GM15510 (cell line): Measurements from ENCODE around the gene BICC1.

ENCODE experiments used
- POLR2A ChIP-seq: IDR thresholded peaks from 3 replicates; pipeline ENCODE4 v1.6.1; 2011; ENCODE audit warnings: borderline replicate concordance; ENCODE audit not compliant: insufficient read length; ENCODE audit errors: extremely low read depth

The BICC1 gene

DNA sequence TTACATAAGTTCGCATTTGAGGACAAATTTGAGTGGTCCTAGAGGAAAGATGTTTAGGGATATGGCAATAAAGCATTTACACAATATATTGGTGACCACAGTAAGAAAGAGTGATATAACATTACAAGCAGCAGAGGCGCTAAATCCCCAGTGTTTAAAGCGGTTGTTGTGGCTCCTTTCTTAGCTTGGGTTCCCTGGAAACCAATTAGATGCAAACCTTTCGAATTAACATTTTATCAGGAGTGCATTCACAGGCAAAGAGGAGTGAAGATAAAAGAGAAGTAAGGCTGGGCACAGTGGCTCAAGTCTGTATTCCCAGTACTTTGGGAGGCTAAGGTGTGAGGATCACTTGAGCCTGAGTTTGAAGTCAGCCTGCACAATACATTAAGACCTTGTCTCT is 331.1 kb downstream of the BICC1 start:
- TF ChIP-seq POLR2A, result no peak

DNA sequence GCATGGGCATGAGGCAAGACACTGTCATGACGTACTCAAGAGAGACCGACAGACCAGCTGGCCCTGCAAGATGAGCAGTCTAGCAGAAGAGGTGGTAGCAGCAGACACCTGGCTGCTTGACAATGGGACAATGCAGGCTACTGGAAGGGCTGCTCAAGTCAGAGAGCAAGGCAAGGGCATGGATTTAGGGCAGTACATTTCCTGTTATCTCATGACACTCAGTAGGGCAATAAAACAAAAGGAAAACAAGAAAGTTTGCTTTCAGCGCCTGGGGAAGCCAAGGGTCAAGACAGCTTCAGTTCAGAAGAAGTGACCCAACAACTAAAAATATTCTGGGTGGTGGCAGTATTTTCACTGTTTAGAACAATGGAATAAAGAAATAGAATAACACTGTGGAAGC is 332.0 kb downstream of the BICC1 start:
- no peak for TF ChIP-seq POLR2A

DNA sequence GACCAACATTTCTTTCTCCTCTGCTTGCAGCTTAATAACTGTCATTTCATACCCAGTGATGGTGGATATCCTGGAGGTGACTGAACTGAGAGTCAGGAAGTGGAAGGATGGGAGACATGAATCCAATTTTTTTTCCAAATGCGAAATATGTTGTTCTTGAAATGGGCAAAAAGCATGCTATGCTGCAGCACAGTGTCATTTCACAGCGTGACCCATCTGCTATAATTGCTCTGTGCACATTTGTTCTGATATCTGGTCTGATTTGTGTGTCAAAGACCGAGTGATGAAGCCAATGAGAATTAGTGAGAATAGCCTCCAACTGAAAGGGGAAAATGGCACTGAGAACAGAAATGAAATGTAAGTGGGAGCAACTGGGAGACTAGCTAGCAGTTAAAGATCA is 334.2 kb downstream of the BICC1 start:
- no peak for TF ChIP-seq POLR2A

DNA sequence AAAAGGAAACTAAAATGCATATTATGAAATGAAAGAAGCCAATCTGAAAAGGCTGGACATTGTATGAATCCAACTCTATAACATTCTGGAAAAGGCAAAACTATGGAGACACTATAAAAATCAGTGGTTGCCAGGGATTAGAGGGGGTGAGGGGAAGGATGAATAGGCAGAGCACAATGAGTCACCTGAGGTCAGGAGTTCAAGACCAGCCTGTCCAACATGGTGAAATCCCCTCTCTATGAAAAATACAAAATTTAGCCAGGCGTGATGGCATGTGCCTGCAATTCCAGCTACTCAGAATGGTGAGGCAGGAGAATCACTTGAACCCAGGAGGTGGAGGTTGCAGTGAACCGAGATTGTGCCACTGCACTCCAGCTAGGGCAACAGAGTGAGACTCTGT is 338.9 kb downstream of the BICC1 start:
- TF ChIP-seq POLR2A, result no peak

DNA sequence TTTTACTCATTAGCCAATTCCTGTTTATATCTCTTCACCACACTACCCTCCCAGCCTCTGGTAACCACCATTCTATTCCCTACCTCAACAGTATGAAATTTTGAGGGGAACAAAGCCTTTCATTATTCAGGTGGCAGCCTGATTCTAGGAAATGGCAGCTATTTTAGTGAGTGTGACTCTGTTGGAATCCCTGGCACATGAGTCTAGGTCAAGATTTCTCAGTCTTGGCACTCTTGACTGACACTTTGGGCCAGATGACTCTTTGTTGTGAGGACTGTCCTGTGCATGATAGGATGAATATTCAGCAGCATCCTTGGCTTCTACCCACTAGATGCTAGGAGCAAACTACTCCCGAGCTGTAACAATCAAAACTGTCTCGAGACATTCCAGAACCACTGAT is 341.0 kb downstream of the BICC1 start:
- no peak for TF ChIP-seq POLR2A

DNA sequence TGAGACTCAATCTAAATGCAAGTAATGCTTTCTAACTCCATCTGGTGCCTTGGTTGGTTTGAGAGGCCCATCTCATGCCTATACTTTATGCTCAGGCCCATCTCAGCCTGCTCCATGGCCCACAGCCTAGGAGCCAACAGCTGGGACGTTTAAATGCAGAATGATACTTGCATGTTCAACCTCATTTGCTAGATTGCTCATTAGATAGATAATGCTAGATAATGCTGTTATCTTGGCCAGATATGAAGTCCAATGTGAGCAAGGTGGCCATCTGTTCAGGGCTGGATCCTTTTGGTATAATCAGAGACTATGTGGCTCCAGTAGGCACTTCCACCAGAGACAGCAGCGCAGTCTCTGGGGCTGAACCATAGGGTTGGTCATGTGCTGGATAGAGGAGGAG is 342.1 kb downstream of the BICC1 start:
- no peak for TF ChIP-seq POLR2A

DNA sequence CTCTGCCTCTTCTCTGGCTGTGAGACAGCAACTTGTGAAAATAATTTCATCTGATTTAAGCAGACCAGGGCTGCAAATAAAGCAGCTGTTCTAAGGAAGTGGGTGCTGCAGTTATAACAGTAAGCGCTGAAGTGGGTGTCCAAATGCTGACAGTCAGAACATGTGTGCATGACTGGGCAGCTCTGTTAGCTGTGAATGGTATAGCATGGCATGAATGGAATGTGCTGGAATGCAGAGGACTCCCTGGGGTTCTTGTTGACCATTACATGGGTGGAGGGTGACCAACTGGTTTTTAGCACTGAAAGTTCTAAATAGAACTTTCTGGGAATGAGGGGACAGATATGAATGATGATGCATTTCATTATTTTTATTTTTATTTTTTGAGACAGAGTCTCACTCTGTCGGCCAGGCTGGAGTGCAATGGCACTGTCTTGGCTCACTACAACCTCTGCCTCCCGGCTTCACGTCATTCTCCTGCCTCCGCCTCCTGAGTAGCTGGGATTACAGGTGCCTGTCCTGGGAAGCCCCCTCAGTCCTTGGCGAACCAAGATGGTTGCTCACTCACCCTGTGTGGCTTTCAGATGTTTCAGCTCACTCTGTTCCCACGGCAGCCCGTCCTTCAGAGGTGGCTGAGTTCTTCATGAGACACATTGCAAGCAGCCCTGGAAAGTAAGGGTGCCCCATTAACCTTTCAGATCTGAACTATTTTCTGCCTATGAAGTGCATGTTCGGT is 344.0 kb downstream of the BICC1 start:
- TF ChIP-seq POLR2A, result no peak

DNA sequence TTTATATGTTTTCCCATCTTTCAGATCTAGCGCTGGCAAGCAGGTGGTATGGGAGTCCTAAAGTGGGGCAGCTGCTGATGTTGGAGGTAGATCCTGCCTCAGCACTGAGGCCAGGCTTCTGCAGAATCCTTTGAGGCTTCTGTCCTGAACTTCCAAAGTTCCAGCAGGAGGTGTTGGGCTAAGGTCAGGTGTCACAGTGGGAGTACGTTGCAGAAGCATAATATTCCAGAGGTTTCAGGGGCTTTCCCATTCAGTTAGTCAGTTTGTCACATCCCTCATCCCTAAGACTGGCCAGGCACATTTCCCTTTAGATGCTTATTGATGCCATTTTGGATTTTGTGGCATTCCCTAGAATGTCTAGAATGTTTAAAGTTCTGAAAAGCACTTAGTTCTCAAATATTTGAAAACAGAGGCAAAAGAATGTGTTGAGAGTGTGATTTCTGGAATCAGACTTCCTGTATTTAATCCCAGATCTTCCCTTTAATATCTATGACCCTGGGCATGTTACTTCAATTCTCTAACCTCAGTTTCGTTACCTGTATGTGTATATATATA is 344.7 kb downstream of the BICC1 start:
- TF ChIP-seq POLR2A, result no peak

DNA sequence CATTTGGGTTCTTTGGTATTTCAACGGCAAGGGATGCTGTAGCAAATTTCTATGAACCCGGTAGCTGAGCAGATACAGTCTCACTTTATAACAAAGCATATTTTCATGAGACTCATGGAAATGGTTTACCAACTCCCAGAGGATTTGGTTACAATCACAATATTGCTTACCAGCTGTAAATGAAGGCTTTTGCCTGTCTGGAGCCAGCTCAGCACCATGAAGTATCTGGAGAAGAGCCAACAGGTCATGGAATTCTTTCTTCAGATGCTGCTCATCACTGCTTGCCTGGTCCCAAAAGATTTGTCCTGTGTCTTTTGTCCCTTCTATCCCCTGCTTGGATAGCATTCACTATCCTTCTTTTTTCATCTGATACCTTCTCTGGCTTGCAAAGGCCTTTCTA is 346.9 kb downstream of the BICC1 start:
- TF ChIP-seq POLR2A, result no peak

DNA sequence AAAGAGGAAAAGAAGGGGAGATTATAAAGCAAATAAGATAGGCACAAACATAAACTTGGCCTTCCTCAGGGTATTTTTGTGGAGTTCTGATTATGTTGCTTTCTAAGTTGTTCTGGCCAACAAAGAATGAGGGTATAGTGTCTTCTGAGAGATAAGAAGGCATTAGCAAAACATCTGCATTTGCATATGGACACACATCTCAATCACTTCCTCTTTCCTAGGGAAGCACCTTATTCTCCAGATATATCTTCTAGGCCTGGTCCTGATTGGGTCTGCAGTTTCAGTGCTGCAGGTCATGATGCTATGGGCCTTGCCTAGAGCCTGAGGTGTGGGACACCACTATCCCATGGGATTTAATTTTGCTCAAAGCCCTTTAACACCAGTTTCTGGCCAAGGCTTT is 355.0 kb downstream of the BICC1 start:
- TF ChIP-seq POLR2A, result no peak

DNA sequence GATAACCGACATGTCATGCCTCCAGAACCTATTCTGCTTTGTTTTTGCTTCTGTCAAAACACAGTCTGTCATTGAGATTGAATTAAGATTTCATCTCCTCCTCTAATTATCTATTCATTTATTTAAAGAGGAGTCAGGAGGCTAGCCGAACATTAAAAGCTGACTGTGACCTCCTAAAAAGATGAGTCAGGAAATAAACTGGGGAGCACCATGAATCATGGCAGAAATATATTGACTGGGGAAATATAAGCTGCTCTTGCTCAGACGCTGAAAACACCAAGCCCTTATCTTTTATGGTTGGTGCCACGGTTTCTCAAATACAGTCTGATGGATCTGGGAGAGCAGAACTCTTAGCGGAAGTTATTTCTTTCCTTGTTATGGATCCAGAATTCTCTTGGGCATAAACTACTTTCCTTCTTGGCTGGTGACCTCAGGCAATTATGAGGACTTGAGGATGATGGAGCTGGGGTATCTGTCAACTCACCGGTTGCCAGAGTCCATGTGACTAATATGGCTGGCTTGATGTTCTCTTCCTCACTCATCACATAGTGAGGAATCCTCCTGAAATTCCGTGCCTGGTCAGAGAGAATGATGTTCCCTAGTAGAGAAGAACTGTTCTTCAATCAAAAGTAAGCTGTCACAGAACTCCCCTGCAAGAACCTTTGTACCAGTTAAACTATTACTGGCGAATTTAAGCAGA is 356.2 kb downstream of the BICC1 start:
- TF ChIP-seq POLR2A, result no peak

DNA sequence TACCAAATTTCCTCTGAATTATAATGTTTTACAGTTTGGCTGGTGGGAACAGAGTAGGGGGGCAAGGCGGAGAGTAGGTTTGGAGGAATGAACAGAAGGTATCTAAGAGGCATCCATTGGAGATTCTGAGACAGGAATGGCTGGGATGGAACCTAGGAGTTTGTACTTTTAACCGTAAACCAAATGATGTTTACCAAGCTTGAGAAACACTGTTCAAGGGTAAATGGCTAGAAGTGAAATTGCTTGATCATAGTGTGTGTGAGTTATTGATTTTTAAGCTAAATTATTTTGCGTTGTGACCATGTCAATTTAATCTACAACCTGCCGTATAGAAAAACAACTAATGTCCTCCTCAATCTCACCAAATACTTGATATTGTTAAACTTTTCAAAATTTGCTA is 357.4 kb downstream of the BICC1 start:
- no peak for TF ChIP-seq POLR2A

DNA sequence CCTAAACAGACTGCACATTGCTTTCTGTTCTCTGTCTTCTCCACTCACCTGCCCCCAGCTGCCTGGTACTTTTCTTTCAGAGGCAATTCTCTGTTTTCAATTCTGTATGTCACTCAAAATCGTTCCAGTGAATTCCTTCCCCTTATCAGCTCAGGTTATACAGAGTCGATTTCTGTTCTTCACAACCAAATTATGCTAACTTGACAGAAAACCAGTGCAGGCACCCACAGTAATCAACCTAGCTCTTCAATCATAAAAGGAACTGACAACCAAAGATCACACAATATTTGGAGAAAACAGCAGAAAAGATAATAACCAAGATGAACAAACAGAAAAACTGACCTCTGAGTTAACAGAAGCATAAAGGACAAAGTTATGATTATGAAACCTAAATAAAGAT is 360.5 kb downstream of the BICC1 start:
- no peak for TF ChIP-seq POLR2A
